HepG2 (cell line): Measurements from ENCODE around the gene AP1M1. TPM values are rescaled to one million over a fixed set of nuclear protein-coding genes. Genes with fewer than 3 reads are reported as not detected.

Experiments
- ATAC-seq: fragments of 200-7000 bp; cut with Tn5 transposase; 3 replicates; pipeline ENCODE4 v1.9.1; 2020; ENCODE audit warnings: mild to moderate bottlenecking, moderate library complexity
- BruUV-seq: library from RNA; stranded (reverse); fragments of 400-500 nt; replicated peaks from 2 replicates; lab custom pipeline; 2021; lab: Mats Ljungman, UMichigan
- CTCF ChIA-PET: fragments of 300-600 bp; formaldehyde crosslinking; extraction: SDS; loops from one replicate; lab custom pipeline; 2021; ENCODE audit warnings: low total read pairs, inconsistent platforms, low intra/inter-chr PET ratio; lab: Yijun Ruan, JAX
- POLR2A ChIA-PET: fragments of 350-600 bp; sonication (Branson Sonifier 250); formaldehyde crosslinking; loops from one replicate; lab custom pipeline; 2020; ENCODE audit warnings: antibody characterized with exemption, inconsistent platforms; lab: Yijun Ruan, JAX
- DNase-seq: peaks from one replicate; pipeline ENCODE4 v3.0.0-alpha.2; 2015; ENCODE audit warnings: low spot score
- FAIRE-seq: peaks from 3 replicates; lab custom pipeline; 2011; peaks lifted over from hg19 to GRCh38; lab: Jason Lieb, UNC
- H2AFZ ChIP-seq: one replicate; pipeline ENCODE4 v1.6.1; 2011; ENCODE audit warnings: low read length, inconsistent platforms
- H3K27ac ChIP-seq: fragments of 300-600 bp; 3 replicates; pipeline ENCODE4 v1.8.0; 2011; ENCODE audit warnings: mixed run types, mild to moderate bottlenecking, mixed read lengths, low read length, inconsistent platforms; ENCODE audit not compliant: insufficient read depth; ENCODE audit errors: extremely low read length
- H3K27me3 ChIP-seq, 2 experiments: fragments of 200-600 bp in 1 of 2; 2 replicates in 1 of 2; 3 replicates in 1 of 2; pipeline versions ENCODE4 v1.6.0 to v1.8.0; 2011; ENCODE audit warnings: low read length in 2 of 2, mild to moderate bottlenecking in 2 of 2, moderate library complexity in 2 of 2, inconsistent platforms in 1 of 2; ENCODE audit not compliant: insufficient read depth in 2 of 2, control insufficient read depth in 1 of 2
- H3K36me3 ChIP-seq, 2 experiments: fragments of 200-600 bp in 1 of 2; replicated peaks in 1 of 2; 2 replicates in 1 of 2; 3 replicates in 1 of 2; pipeline versions ENCODE4 v1.5.1 to v1.8.0; 2011; ENCODE audit warnings: low read length in 2 of 2, inconsistent platforms in 1 of 2; ENCODE audit not compliant: insufficient read depth in 2 of 2, control insufficient read depth in 1 of 2
- H3K4me1 ChIP-seq: 2 replicates; pipeline ENCODE4 v1.5.1; 2012; ENCODE audit warnings: low read length, inconsistent platforms; ENCODE audit not compliant: insufficient read depth
- H3K4me2 ChIP-seq: 2 replicates; pipeline ENCODE4 v1.6.0; 2011; ENCODE audit warnings: low read depth, low read length, inconsistent platforms
- H3K4me3 ChIP-seq, 3 experiments: fragments of 200-600 bp in 1 of 3; sonication (generic), shearing (Covaris generic) in 1 of 3; replicated peaks in 1 of 3; 2 replicates each; pipeline ENCODE4 v1.5.1; 2011 to 2016; ENCODE audit warnings: low read length in 3 of 3, inconsistent platforms in 2 of 3, low read depth in 2 of 3, mild to moderate bottlenecking in 2 of 3, control low read depth in 1 of 3, mixed read lengths in 1 of 3; ENCODE audit not compliant: insufficient read depth in 1 of 3
- H3K79me2 ChIP-seq: one replicate; pipeline ENCODE4 v1.6.1; 2011; ENCODE audit warnings: low read length, inconsistent platforms; ENCODE audit not compliant: insufficient read depth
- H3K9ac ChIP-seq: 2 replicates; pipeline ENCODE4 v1.6.0; 2011; ENCODE audit warnings: mild to moderate bottlenecking, low read depth, low read length, inconsistent platforms; ENCODE audit not compliant: insufficient read depth
- H3K9me3 ChIP-seq: 2 replicates; pipeline ENCODE4 v1.5.1; 2012; ENCODE audit warnings: mild to moderate bottlenecking, low read length
- H4K20me1 ChIP-seq: 2 replicates; pipeline ENCODE4 v1.6.0; 2011; ENCODE audit warnings: inconsistent platforms, mild to moderate bottlenecking, low read length, moderate library complexity; ENCODE audit not compliant: insufficient read depth
- ARID5B ChIP-seq: IDR thresholded peaks from 2 replicates; pipeline ENCODE4 v1.4.0; 2020; ENCODE audit warnings: mild to moderate bottlenecking, missing genetic modification reagents
- POLR2AphosphoS2 ChIP-seq: IDR thresholded peaks from 2 replicates; pipeline ENCODE4 v1.6.1; 2011; ENCODE audit warnings: low read depth, low read length, improper control_type of control experiment
- PTBP1 ChIP-seq: fragments of 200-400 bp; formaldehyde crosslinking; IDR thresholded peaks from 2 replicates; pipeline ENCODE4 v1.6.1; 2018; ENCODE audit warnings: low read length, low read depth; ENCODE audit not compliant: poor library complexity, severe bottlenecking
- TEF ChIP-seq: sonication (generic); formaldehyde crosslinking; IDR thresholded peaks from 2 replicates; pipeline ENCODE4 v1.5.0; 2020; ENCODE audit warnings: missing genetic modification reagents
- ZBTB25 ChIP-seq: IDR thresholded peaks from 2 replicates; pipeline ENCODE4 v1.6.1; 2018; ENCODE audit warnings: missing genetic modification reagents
- ZNF484 ChIP-seq: sonication (generic); formaldehyde crosslinking; IDR thresholded peaks from 2 replicates; pipeline ENCODE4 v1.5.1; 2020; ENCODE audit warnings: mild to moderate bottlenecking, low read depth, missing genetic modification reagents, borderline replicate concordance
- ZNF7 ChIP-seq: IDR thresholded peaks from 2 replicates; pipeline ENCODE4 v1.6.1; 2016; ENCODE audit warnings: missing biosample characterization, missing genetic modification reagents
- ZNF772 ChIP-seq: sonication (generic); formaldehyde crosslinking; IDR thresholded peaks from 2 replicates; pipeline ENCODE4 v1.5.0; 2020; ENCODE audit warnings: mild to moderate bottlenecking, missing genetic modification reagents
- ZNF883 ChIP-seq: sonication (generic); formaldehyde crosslinking; IDR thresholded peaks from 2 replicates; pipeline ENCODE4 v1.5.1; 2020; ENCODE audit warnings: mild to moderate bottlenecking, missing genetic modification reagents; ENCODE audit errors: not compliant biosample characterization
- WGBS: methylation state at CpG from one replicate; pipeline ENCODE4 v1.1.6; 2017; ENCODE audit warnings: low lambda C conversion rate; 5-methylcytosine and 5-hydroxymethylcytosine counted together
- in situ Hi-C: cut with HindIII; loops from 2 replicates; pipeline ENCODE4 v1.10.0; 2017; ENCODE audit warnings: low pct_unique_long_range_greater_than_20kb; ENCODE audit not compliant: extremely low pct_ligation_motif_present
- intact Hi-C: fragments of 100-400 bp; cut with micrococcal nuclease; formaldehyde crosslinking; loops from one replicate; pipeline ENCODE4 v1.10.0; 2022; ENCODE audit not compliant: unreplicated experiment
- polyA plus RNA-seq, 8 experiments: library from polyadenylated mRNA; depleted of rRNA in 3 of 8; stranded (reverse) in 7 of 8; unstranded in 1 of 8; fragments of >200 nt; fragmentation: Illumina TruSeq in 4 of 8; extraction: Trizol in 4 of 8; gene quantifications; 2 replicates each; pipeline versions ENCODE4 v1.2.1 to v1.2.3, GENCODE V29; 2011 to 2016; ENCODE audit warnings: low read depth in 4 of 8, missing spikeins in 1 of 8, mixed read lengths in 1 of 8; ENCODE audit not compliant: insufficient read depth in 1 of 8
- total RNA-seq, 5 experiments: library from RNA; depleted of rRNA; stranded (reverse); fragments of >200 nt; fragmentation: Illumina TruSeq; extraction: Trizol; gene quantifications; 2 replicates each; pipeline ENCODE4 v1.2.3, GENCODE V29; 2016; ENCODE audit warnings: low read depth in 1 of 5
- TF ChIP-seq, protein P1 (sequence below): IDR thresholded peaks from 2 replicates; pipeline ENCODE4 v1.6.1; 2016
- TF ChIP-seq, protein P2 (sequence below): sonication (generic); formaldehyde crosslinking; IDR thresholded peaks from 2 replicates; pipeline ENCODE4 v1.5.0; 2020; ENCODE audit warnings: missing genetic modification reagents, mild to moderate bottlenecking, borderline replicate concordance

Gene AP1M1
- total and polyA plus RNA-seq, 2 of the 13 experiments (the other 11 are each of a cell fraction or from before 2014, with no cell fraction given) = 34.4 to 46.1 TPM

DNA sequence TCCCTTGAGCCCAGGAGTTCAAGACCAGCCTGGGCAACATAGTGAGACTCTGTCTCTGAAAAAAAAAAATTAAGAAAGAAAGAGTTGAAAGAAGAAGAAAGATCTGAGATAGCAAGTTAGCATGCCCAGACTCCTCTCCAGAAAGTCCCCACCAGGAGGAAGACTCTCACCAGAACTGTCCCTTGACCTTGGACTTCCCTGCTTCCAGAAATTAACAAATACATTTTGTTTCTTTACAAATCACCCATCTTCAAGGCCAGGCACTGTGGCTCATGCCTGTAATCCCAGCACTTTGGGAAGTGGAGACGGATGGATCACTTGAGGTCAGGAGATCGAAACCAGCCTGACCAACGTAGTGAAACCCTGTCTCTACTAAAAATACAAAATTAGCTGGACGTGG is 82.6 kb downstream of the AP1M1 start:
- Histone ChIP-seq H3K9me3 (no peaks in the 10 kb centered on the region), H3K27ac (no peak overlapping the region), H3K9ac (no peak overlapping the region), H3K4me1 (no peaks in the 10 kb centered on the region; the same call in 1 of the 2 replicates), H3K79me2 (no peaks in the 10 kb centered on the region), H2AFZ (no peak overlapping the region), H3K4me2 (no peak overlapping the region), H3K27me3 (peaks cover 0 to 22% of the 10 kb centered on the region in 2 experiments; a peak in 2 of 5 replicates), H4K20me1 (no peaks in the 10 kb centered on the region), H3K4me3 (no peak overlapping the region), H3K36me3 (no peaks in the 10 kb centered on the region)
- POLR2A ChIA-PET = no interaction called here
- in situ Hi-C loops (no loop called here), intact Hi-C loops (no loop called here)
- no TSS peak for BruUV-seq
- CTCF ChIA-PET = no interaction called here
- DNase-seq (no peak), ATAC-seq (no peak), FAIRE-seq (no peak)
- 49% methylated on average over 4 of the region's 4 CpGs for WGBS
- TF ChIP-seq TEF (CRISPR knock-in tag) (no peak), ZNF7 (CRISPR knock-in tag) (no peak), ZNF484 (no peak), ZNF772 (CRISPR knock-in tag) (no peak), ZBTB25 (no peak), POLR2AphosphoS2 (no peak), PTBP1 (no peak), ARID5B (CRISPR knock-in tag) (no peak), ZNF883 (no peak)
- TF ChIP-seq, protein P1, sequence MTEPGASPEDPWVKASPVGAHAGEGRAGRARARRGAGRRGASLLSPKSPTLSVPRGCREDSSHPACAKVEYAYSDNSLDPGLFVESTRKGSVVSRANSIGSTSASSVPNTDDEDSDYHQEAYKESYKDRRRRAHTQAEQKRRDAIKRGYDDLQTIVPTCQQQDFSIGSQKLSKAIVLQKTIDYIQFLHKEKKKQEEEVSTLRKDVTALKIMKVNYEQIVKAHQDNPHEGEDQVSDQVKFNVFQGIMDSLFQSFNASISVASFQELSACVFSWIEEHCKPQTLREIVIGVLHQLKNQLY = no peak
- TF ChIP-seq, protein P2, sequence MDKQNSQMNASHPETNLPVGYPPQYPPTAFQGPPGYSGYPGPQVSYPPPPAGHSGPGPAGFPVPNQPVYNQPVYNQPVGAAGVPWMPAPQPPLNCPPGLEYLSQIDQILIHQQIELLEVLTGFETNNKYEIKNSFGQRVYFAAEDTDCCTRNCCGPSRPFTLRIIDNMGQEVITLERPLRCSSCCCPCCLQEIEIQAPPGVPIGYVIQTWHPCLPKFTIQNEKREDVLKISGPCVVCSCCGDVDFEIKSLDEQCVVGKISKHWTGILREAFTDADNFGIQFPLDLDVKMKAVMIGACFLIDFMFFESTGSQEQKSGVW (CRISPR knock-in tag) = no peak
